Measurements from ENCODE around the gene SLC26A3.

The SLC26A3 gene

GRCh38 chr7:107726356-107727130 is 76.5 kb downstream of the SLC26A3 start:
- no peaks in the 10 kb centered on the region for H3K9me2 ChIP-seq (replicated peaks; ENCODE audit: insufficient read depth, low read length)
- no peak for TF ChIP-seq EZH2phosphoT487 (conservative IDR thresholded peaks at IDR 0.05; ENCODE audit: low read length)
- TF ChIP-seq CTCF (IDR thresholded peaks at IDR 0.05; ENCODE audit: insufficient read depth, low read length, poor library complexity, severe bottlenecking): no peak
- no peaks in the 10 kb centered on the region for H4K20me1 ChIP-seq (ENCODE audit: low read depth, low read length)
- H3K36me3 ChIP-seq (ENCODE audit: low read length): no peaks in the 10 kb centered on the region
- no peak overlapping the region for H3K9ac ChIP-seq (ENCODE audit: low read length)
- no peak overlapping the region for H3K4me3 ChIP-seq (ENCODE audit: insufficient read depth, low read length, poor library complexity, severe bottlenecking)
- H3K9me3 ChIP-seq (ENCODE audit: insufficient read depth, low read length): no peaks in the 10 kb centered on the region
- no peak overlapping the region for H3K27ac ChIP-seq (ENCODE audit: low read depth, low read length)
- H3K79me2 ChIP-seq (ENCODE audit: insufficient read depth, low read length): no peaks in the 10 kb centered on the region
- no peaks in the 10 kb centered on the region for H3K27me3 ChIP-seq (ENCODE audit: low read length)
- no peak overlapping the region for H2AFZ ChIP-seq (ENCODE audit: low read depth, low read length, severe bottlenecking)
- no peak overlapping the region for H3K4me2 ChIP-seq (ENCODE audit: low read depth, low read length, poor library complexity, severe bottlenecking)
- H3F3A ChIP-seq (ENCODE audit: insufficient read depth): no peaks in the 10 kb centered on the region

GRCh38 chr7:107725138-107725740 is 77.8 kb downstream of the SLC26A3 start:
- Histone ChIP-seq H4K20me1 (ENCODE audit: low read depth, low read length) (no peaks in the 10 kb centered on the region), H3K9me2 (replicated peaks; ENCODE audit: insufficient read depth, low read length) (no peaks in the 10 kb centered on the region), H3K4me3 (ENCODE audit: insufficient read depth, low read length, poor library complexity, severe bottlenecking) (no peak overlapping the region), H3K79me2 (ENCODE audit: insufficient read depth, low read length) (no peaks in the 10 kb centered on the region), H3K27ac (ENCODE audit: low read depth, low read length) (no peak overlapping the region), H3K9ac (ENCODE audit: low read length) (no peak overlapping the region), H3F3A (ENCODE audit: insufficient read depth) (no peaks in the 10 kb centered on the region), H3K27me3 (ENCODE audit: low read length) (no peaks in the 10 kb centered on the region), H3K4me2 (ENCODE audit: low read depth, low read length, poor library complexity, severe bottlenecking) (no peak overlapping the region), H3K36me3 (ENCODE audit: low read length) (no peaks in the 10 kb centered on the region), H3K9me3 (ENCODE audit: insufficient read depth, low read length) (no peaks in the 10 kb centered on the region), H2AFZ (ENCODE audit: low read depth, low read length, severe bottlenecking) (no peak overlapping the region)
- TF ChIP-seq EZH2phosphoT487 (conservative IDR thresholded peaks at IDR 0.05; ENCODE audit: low read length) (no peak), CTCF (IDR thresholded peaks at IDR 0.05; ENCODE audit: insufficient read depth, low read length, poor library complexity, severe bottlenecking) (peak; percentile 70)

GRCh38 chr7:107723255-107723654 is 79.8 kb downstream of the SLC26A3 start:
- no peak overlapping the region for H3K27ac ChIP-seq (ENCODE audit: low read depth, low read length)
- no peak overlapping the region for H2AFZ ChIP-seq (ENCODE audit: low read depth, low read length, severe bottlenecking)
- H3K36me3 ChIP-seq (ENCODE audit: low read length): no peaks in the 10 kb centered on the region
- TF ChIP-seq CTCF (IDR thresholded peaks at IDR 0.05; ENCODE audit: insufficient read depth, low read length, poor library complexity, severe bottlenecking) (no peak), EZH2phosphoT487 (conservative IDR thresholded peaks at IDR 0.05; ENCODE audit: low read length) (no peak)
- no peak overlapping the region for H3K9ac ChIP-seq (ENCODE audit: low read length)
- no peaks in the 10 kb centered on the region for H3K9me2 ChIP-seq (replicated peaks; ENCODE audit: insufficient read depth, low read length)
- no peaks in the 10 kb centered on the region for H3F3A ChIP-seq (ENCODE audit: insufficient read depth)
- H4K20me1 ChIP-seq (ENCODE audit: low read depth, low read length): no peaks in the 10 kb centered on the region
- H3K9me3 ChIP-seq (ENCODE audit: insufficient read depth, low read length): no peaks in the 10 kb centered on the region
- no peak overlapping the region for H3K4me2 ChIP-seq (ENCODE audit: low read depth, low read length, poor library complexity, severe bottlenecking)
- H3K79me2 ChIP-seq (ENCODE audit: insufficient read depth, low read length): no peaks in the 10 kb centered on the region
- H3K4me3 ChIP-seq (ENCODE audit: insufficient read depth, low read length, poor library complexity, severe bottlenecking): no peak overlapping the region
- H3K27me3 ChIP-seq (ENCODE audit: low read length): no peaks in the 10 kb centered on the region
